ENCODE data around the gene ZNF165. TPM values are rescaled to one million over a fixed set of nuclear protein-coding genes. Genes with fewer than 3 reads are reported as not detected.

Gene ZNF165
- polyA plus RNA-seq, 1 donor from 2014 or later = 1.4 TPM

GRCh38 chr6:28082939-28083338 is 2.6 kb downstream of the ZNF165 start:
- Histone ChIP-seq H3K27me3 (ENCODE audit: insufficient read depth, low read depth, low read length) (no peaks in the 10 kb centered on the region), H3K4me3 (ENCODE audit: low read length) (no peak overlapping the region), H2AFZ (ENCODE audit: low read depth, low read length) (no peak overlapping the region), H4K20me1 (ENCODE audit: insufficient read depth) (no peaks in the 10 kb centered on the region), H3F3A (ENCODE audit: insufficient read depth, low read length, poor library complexity, severe bottlenecking) (no peaks in the 10 kb centered on the region), H3K79me2 (replicated peaks; ENCODE audit: insufficient read depth, low read length) (no peaks in the 10 kb centered on the region), H3K36me3 (ENCODE audit: insufficient read depth, low read length) (peaks cover 2% of the 10 kb centered on the region), H3K9me2 (ENCODE audit: insufficient read depth, low read length) (no peaks in the 10 kb centered on the region), H3K9ac (ENCODE audit: low read length) (no peak overlapping the region), H3K4me2 (ENCODE audit: low read length) (no peak overlapping the region), H3K27ac (ENCODE audit: low read length) (no peak overlapping the region), H3K9me3 (ENCODE audit: low read length) (no peaks in the 10 kb centered on the region)
- TF ChIP-seq REST (IDR thresholded peaks at IDR 0.05; ENCODE audit: borderline replicate concordance) (no peak), SMC3 (conservative IDR thresholded peaks at IDR 0.05; ENCODE audit: poor library complexity) (no peak), MXI1 (conservative IDR thresholded peaks at IDR 0.05; ENCODE audit: poor library complexity, severe bottlenecking) (no peak), EP300 (conservative IDR thresholded peaks at IDR 0.05; ENCODE audit: poor library complexity, severe bottlenecking) (no peak), EZH2 (IDR thresholded peaks at IDR 0.05; ENCODE audit: borderline replicate concordance, insufficient read depth, low read length, poor library complexity, severe bottlenecking) (no peak), TAF1 (IDR thresholded peaks at IDR 0.05; ENCODE audit: low read depth) (no peak), POLR2AphosphoS5 (IDR thresholded peaks at IDR 0.05) (no peak), RAD21 (conservative IDR thresholded peaks at IDR 0.05) (no peak), CTCF (IDR thresholded peaks at IDR 0.05; ENCODE audit: poor library complexity, severe bottlenecking) (no peak)

GRCh38 chr6:28089054-28089453 is 8.7 kb downstream of the ZNF165 start:
- no peaks in the 10 kb centered on the region for H3F3A ChIP-seq (ENCODE audit: insufficient read depth, low read length, poor library complexity, severe bottlenecking)
- H3K9me3 ChIP-seq (ENCODE audit: low read length) = no peaks in the 10 kb centered on the region
- no peaks in the 10 kb centered on the region for H3K79me2 ChIP-seq (replicated peaks; ENCODE audit: insufficient read depth, low read length)
- H3K4me2 ChIP-seq (ENCODE audit: low read length) = no peak overlapping the region
- no peak overlapping the region for H3K4me3 ChIP-seq (ENCODE audit: low read length)
- no peaks in the 10 kb centered on the region for H4K20me1 ChIP-seq (ENCODE audit: insufficient read depth)
- H2AFZ ChIP-seq (ENCODE audit: low read depth, low read length) = no peak overlapping the region
- H3K9ac ChIP-seq (ENCODE audit: low read length) = no peak overlapping the region
- peaks cover 3% of the 10 kb centered on the region for H3K36me3 ChIP-seq (ENCODE audit: insufficient read depth, low read length)
- TF ChIP-seq TAF1 (IDR thresholded peaks at IDR 0.05; ENCODE audit: low read depth) (no peak), RAD21 (conservative IDR thresholded peaks at IDR 0.05) (no peak), EZH2 (IDR thresholded peaks at IDR 0.05; ENCODE audit: borderline replicate concordance, insufficient read depth, low read length, poor library complexity, severe bottlenecking) (no peak), MXI1 (conservative IDR thresholded peaks at IDR 0.05; ENCODE audit: poor library complexity, severe bottlenecking) (no peak), SMC3 (conservative IDR thresholded peaks at IDR 0.05; ENCODE audit: poor library complexity) (no peak), CTCF (IDR thresholded peaks at IDR 0.05; ENCODE audit: poor library complexity, severe bottlenecking) (no peak), POLR2AphosphoS5 (IDR thresholded peaks at IDR 0.05) (no peak), EP300 (conservative IDR thresholded peaks at IDR 0.05; ENCODE audit: poor library complexity, severe bottlenecking) (no peak), REST (IDR thresholded peaks at IDR 0.05; ENCODE audit: borderline replicate concordance) (no peak)
- H3K9me2 ChIP-seq (ENCODE audit: insufficient read depth, low read length) = no peaks in the 10 kb centered on the region
- H3K27me3 ChIP-seq (ENCODE audit: insufficient read depth, low read depth, low read length) = no peaks in the 10 kb centered on the region
- no peak overlapping the region for H3K27ac ChIP-seq (ENCODE audit: low read length)
